Activated naive CD8-positive, alpha-beta T cell (primary cell): Measurements from ENCODE around the gene PDGFRB.
"Not testable (repeated sequence)": the region's sequence is repeated elsewhere in the genome, so short reads cannot be mapped to it uniquely, and the experiment has no call there.

ENCODE experiments used
- H3K27ac Mint-ChIP-seq: one replicate; pipeline ENCODE4 v1.8.0; 2021; ENCODE audit warnings: mixed read lengths
- H3K27me3 Mint-ChIP-seq: one replicate; pipeline ENCODE4 v1.8.0; 2021; ENCODE audit warnings: mixed read lengths
- H3K36me3 Mint-ChIP-seq: one replicate; pipeline ENCODE4 v1.8.0; 2021; ENCODE audit warnings: mixed read lengths
- H3K4me1 Mint-ChIP-seq: one replicate; pipeline ENCODE4 v1.8.0; 2021; ENCODE audit warnings: low read depth, mixed read lengths
- H3K4me3 Mint-ChIP-seq: one replicate; pipeline ENCODE4 v1.8.0; 2021; ENCODE audit warnings: mild to moderate bottlenecking, mixed read lengths
- H3K9me3 Mint-ChIP-seq: one replicate; pipeline ENCODE4 v1.8.0; 2021; ENCODE audit warnings: low read depth, mixed read lengths

PDGFRB gene

GRCh38 chr5:150103678-150104549 lies 51.7 kb downstream of the PDGFRB start:
- Mint-ChIP-seq H3K27ac (no peak overlapping the region), H3K9me3 (no peaks in the 10 kb centered on the region), H3K4me1 (no peaks in the 10 kb centered on the region), H3K4me3 (no peak overlapping the region), H3K27me3 (peaks cover 2% of the 10 kb centered on the region), H3K36me3 (no peaks in the 10 kb centered on the region)

- no peak overlapping the region for H3K4me3 Mint-ChIP-seq
- no peak overlapping the region for H3K27ac Mint-ChIP-seq
- no peaks in the 10 kb centered on the region for H3K4me1 Mint-ChIP-seq
These were observed 54.6 kb downstream of the PDGFRB start for GRCh38 chr5:150101023-150101422.

GRCh38 chr5:150097152-150097551 lies 58.5 kb downstream of the PDGFRB start:
- no peaks in the 10 kb centered on the region for H3K4me1 Mint-ChIP-seq
- no peak overlapping the region for H3K4me3 Mint-ChIP-seq
- H3K36me3 Mint-ChIP-seq = no peaks in the 10 kb centered on the region
- H3K27me3 Mint-ChIP-seq = peaks cover 14% of the 10 kb centered on the region
- H3K9me3 Mint-ChIP-seq = no peaks in the 10 kb centered on the region
- H3K27ac Mint-ChIP-seq = no peak overlapping the region

More at GRCh38 chr5:150101023-150101422, 54.6 kb downstream of the PDGFRB start:
- Mint-ChIP-seq H3K36me3 (no peaks in the 10 kb centered on the region), H3K27me3 (peaks cover 2% of the 10 kb centered on the region), H3K9me3 (no peaks in the 10 kb centered on the region)

- Mint-ChIP-seq H3K27me3 (peaks cover 20% of the 10 kb centered on the region), H3K27ac (no peak overlapping the region)
These were observed 63.4 kb downstream of the PDGFRB start for GRCh38 chr5:150092159-150092787.

GRCh38 chr5:150085950-150086715 lies 69.5 kb downstream of the PDGFRB start, which contains the start of gene CSF1R:
Gene CSF1R, minus strand, starts transcription at chr5:150086554. Its CDS starts 127 bp downstream, at chr5:150086427.
- no peak within 1 kb of the TSS for H3K4me3 Mint-ChIP-seq
- H3K27me3 Mint-ChIP-seq = peaks cover 26% of the 10 kb centered on the region
- peaks cover 3% of the 10 kb centered on the region for H3K4me1 Mint-ChIP-seq
- no peaks in the 10 kb centered on the region for H3K36me3 Mint-ChIP-seq
- H3K9me3 Mint-ChIP-seq = no peaks in the 10 kb centered on the region
- no peak within 1 kb of the TSS for H3K27ac Mint-ChIP-seq

More at GRCh38 chr5:150092159-150092787, 63.4 kb downstream of the PDGFRB start:
- H3K9me3 Mint-ChIP-seq = no peaks in the 10 kb centered on the region
- no peaks in the 10 kb centered on the region for H3K4me1 Mint-ChIP-seq
- H3K4me3 Mint-ChIP-seq = no peak overlapping the region
- no peaks in the 10 kb centered on the region for H3K36me3 Mint-ChIP-seq

- Mint-ChIP-seq H3K27ac (no peak overlapping the region), H3K36me3 (no peaks in the 10 kb centered on the region), H3K27me3 (peaks cover 24% of the 10 kb centered on the region), H3K4me1 (peaks cover 3% of the 10 kb centered on the region), H3K4me3 (no peak overlapping the region), H3K9me3 (no peaks in the 10 kb centered on the region)
These were observed 70.3 kb downstream of the PDGFRB start for GRCh38 chr5:150085191-150085912.

GRCh38 chr5:150084754-150085153 lies 70.9 kb downstream of the PDGFRB start:
- not testable (repeated sequence) for H3K4me1 Mint-ChIP-seq, H3K36me3 Mint-ChIP-seq, H3K4me3 Mint-ChIP-seq, H3K9me3 Mint-ChIP-seq, H3K27ac Mint-ChIP-seq
- H3K27me3 Mint-ChIP-seq = peaks cover 22% of the 10 kb centered on the region

GRCh38 chr5:150082889-150083288 lies 72.8 kb downstream of the PDGFRB start:
- H3K4me3 Mint-ChIP-seq = no peak overlapping the region
- peaks cover 3% of the 10 kb centered on the region for H3K4me1 Mint-ChIP-seq
- no peaks in the 10 kb centered on the region for H3K9me3 Mint-ChIP-seq
- no peaks in the 10 kb centered on the region for H3K36me3 Mint-ChIP-seq
- peaks cover 19% of the 10 kb centered on the region for H3K27me3 Mint-ChIP-seq
- no peak overlapping the region for H3K27ac Mint-ChIP-seq

- peaks cover 19% of the 10 kb centered on the region for H3K27me3 Mint-ChIP-seq
- H3K4me3 Mint-ChIP-seq = no peak overlapping the region
- H3K4me1 Mint-ChIP-seq = peaks cover 3% of the 10 kb centered on the region
- no peak overlapping the region for H3K27ac Mint-ChIP-seq
- H3K9me3 Mint-ChIP-seq = no peaks in the 10 kb centered on the region
- H3K36me3 Mint-ChIP-seq = no peaks in the 10 kb centered on the region
These were observed 73.3 kb downstream of the PDGFRB start for GRCh38 chr5:150082374-150082773.

GRCh38 chr5:150081541-150082283 lies 73.9 kb downstream of the PDGFRB start:
- Mint-ChIP-seq H3K9me3 (no peaks in the 10 kb centered on the region), H3K4me3 (no peak overlapping the region), H3K36me3 (no peaks in the 10 kb centered on the region), H3K27me3 (peaks cover 14% of the 10 kb centered on the region), H3K4me1 (peaks cover 3% of the 10 kb centered on the region), H3K27ac (no peak overlapping the region)

- Mint-ChIP-seq H3K4me1 (peaks cover 3% of the 10 kb centered on the region), H3K9me3 (no peaks in the 10 kb centered on the region), H3K4me3 (no peak overlapping the region), H3K36me3 (no peaks in the 10 kb centered on the region), H3K27me3 (peaks cover 12% of the 10 kb centered on the region), H3K27ac (no peak overlapping the region)
These were observed 74.8 kb downstream of the PDGFRB start for GRCh38 chr5:150080696-150081435.

- peaks cover 9% of the 10 kb centered on the region for H3K27me3 Mint-ChIP-seq
- peaks cover 3% of the 10 kb centered on the region for H3K4me1 Mint-ChIP-seq
- no peaks in the 10 kb centered on the region for H3K9me3 Mint-ChIP-seq
- no peak overlapping the region for H3K27ac Mint-ChIP-seq
- no peaks in the 10 kb centered on the region for H3K36me3 Mint-ChIP-seq
- H3K4me3 Mint-ChIP-seq = no peak overlapping the region
These were observed 75.7 kb downstream of the PDGFRB start for GRCh38 chr5:150079909-150080461.
